ENCODE measurements around the gene CEP19.

The CEP19 gene

GRCh38 chr3:196662711-196663571 lies 49.1 kb downstream of the CEP19 start:
- no peak for DNase-seq

- DNase-seq = no peak
Measured at GRCh38 chr3:196662033-196662432, 50.0 kb downstream of the CEP19 start.

DNA sequence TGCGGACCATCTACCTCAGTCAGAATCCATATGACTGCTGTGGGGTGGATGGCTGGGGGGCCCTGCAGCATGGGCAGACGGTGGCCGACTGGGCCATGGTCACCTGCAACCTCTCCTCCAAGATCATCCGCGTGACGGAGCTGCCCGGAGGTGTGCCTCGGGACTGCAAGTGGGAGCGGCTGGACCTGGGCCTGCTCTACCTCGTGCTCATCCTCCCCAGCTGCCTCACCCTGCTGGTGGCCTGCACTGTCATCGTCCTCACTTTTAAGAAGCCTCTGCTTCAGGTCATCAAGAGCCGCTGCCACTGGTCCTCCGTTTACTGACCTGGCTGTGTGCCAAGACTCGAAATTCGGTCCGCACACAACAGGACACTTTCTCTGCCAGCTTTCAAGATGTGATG lies 50.6 kb downstream of the CEP19 start:
- no peak for DNase-seq

DNA sequence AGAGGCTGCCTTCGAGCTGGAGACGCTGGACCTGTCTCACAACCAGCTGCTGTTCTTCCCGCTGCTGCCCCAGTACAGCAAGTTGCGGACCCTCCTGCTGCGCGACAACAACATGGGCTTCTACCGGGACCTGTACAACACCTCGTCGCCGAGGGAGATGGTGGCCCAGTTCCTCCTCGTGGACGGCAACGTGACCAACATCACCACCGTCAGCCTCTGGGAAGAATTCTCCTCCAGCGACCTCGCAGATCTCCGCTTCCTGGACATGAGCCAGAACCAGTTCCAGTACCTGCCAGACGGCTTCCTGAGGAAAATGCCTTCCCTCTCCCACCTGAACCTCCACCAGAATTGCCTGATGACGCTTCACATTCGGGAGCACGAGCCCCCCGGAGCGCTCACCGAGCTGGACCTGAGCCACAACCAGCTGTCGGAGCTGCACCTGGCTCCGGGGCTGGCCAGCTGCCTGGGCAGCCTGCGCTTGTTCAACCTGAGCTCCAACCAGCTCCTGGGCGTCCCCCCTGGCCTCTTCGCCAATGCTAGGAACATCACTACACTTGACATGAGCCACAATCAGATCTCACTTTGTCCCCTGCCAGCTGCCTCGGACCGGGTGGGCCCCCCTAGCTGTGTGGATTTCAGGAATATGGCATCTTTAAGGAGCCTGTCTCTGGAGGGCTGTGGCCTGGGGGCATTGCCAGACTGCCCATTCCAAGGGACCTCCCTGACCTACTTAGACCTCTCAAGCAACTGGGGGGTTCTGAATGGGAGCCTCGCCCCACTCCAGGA lies 51.5 kb downstream of the CEP19 start:
- DNase-seq = no peak

GRCh38 chr3:196659901-196660351 lies 52.1 kb downstream of the CEP19 start:
- DNase-seq = no peak
